Measurements from ENCODE around the gene VEGFB.

The VEGFB gene

DNA sequence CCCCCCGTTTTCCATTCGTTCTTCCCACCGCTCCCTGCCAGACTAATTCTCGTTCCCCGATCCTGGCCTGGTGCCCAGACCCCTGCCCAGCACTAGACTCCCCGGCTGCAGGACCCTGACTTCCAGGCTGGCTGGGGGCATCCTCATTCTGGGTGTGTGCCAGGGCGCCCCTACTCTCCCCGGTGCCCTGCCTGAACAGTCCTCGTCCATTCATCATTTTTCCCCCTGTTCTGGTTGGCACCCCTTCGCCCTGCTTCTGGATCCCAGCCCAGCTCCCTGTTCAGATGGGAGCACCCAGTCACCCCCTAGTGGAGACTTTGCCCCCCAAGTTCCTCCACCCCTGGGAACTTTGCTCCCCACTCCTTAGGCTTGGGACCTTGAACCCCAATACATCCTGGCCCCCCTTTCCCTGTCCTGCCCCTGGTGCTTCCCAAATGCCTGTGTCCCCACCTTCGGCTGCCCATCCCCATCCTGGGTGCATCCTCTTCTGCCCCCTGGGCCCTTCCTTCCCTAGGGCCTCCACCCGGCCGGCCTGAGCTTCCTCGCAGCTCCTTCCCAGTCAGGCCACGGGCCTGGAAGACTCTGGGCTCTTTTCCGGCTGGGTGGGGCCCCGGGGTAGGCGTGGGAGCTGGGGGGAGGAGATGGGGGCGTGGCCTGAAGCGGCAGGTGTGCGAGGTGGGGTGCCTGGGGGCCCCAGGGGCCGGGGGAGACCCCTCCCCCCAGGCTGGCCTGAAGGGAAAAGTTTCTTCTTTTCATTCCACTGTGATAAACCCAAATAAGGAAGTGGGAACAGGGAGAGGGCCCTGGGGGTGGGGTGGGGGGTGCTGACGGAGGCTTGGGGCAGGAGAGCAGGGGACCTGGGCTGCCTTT lies 17.9 kb downstream of the VEGFB start:
- TF ChIP-seq, protein P1, sequence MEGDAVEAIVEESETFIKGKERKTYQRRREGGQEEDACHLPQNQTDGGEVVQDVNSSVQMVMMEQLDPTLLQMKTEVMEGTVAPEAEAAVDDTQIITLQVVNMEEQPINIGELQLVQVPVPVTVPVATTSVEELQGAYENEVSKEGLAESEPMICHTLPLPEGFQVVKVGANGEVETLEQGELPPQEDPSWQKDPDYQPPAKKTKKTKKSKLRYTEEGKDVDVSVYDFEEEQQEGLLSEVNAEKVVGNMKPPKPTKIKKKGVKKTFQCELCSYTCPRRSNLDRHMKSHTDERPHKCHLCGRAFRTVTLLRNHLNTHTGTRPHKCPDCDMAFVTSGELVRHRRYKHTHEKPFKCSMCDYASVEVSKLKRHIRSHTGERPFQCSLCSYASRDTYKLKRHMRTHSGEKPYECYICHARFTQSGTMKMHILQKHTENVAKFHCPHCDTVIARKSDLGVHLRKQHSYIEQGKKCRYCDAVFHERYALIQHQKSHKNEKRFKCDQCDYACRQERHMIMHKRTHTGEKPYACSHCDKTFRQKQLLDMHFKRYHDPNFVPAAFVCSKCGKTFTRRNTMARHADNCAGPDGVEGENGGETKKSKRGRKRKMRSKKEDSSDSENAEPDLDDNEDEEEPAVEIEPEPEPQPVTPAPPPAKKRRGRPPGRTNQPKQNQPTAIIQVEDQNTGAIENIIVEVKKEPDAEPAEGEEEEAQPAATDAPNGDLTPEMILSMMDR (IDR thresholded peaks at IDR 0.05; ENCODE audit: insufficient read depth, missing control alignments), result peak; percentile 28
- FAIRE-seq (no peak), DNase-seq (ENCODE audit: insufficient read length, low spot score) (no peak)

DNA sequence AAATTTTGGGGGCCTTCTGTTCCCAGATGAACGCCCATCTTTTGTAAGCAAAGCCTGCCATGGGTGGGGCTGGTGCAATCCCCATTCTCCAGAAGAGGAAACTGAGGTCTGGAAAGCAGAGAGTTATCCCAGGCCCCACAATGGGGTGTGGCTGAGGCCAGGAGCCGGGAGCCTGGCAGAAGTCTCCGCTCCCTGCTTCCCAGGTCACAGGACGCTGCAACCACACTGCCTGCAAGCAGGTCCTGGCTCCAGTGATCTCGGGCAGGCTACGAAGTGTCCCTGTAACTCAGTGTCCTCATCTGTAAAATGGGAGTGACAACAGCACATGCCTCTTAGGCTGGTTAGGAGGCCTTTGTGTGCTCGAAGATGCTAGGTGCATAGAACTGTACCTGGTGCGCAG lies 18.7 kb downstream of the VEGFB start:
- FAIRE-seq (no peak), DNase-seq (ENCODE audit: insufficient read length, low spot score) (no peak)
- TF ChIP-seq, protein P1 (IDR thresholded peaks at IDR 0.05; ENCODE audit: insufficient read depth, missing control alignments), result no peak

DNA sequence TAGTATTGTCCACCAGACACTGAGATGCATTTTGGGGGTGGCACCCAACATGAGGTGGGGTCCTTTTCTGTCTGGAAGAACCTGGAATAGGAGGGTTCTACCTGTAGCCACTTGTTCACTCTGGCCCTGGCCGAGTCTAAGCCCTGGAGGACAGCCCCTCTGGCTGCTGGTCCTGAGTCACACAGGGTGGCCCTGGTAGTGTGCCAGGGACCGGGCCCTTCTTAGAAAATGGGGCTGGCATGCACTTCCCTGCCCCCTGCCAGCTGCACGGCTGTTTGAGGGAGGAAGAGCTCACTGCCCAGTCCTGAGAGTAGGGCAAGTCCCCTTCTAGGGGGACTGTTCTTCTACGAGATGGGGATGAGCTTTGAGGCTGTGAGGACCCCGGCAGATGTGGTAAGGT lies 19.1 kb downstream of the VEGFB start:
- TF ChIP-seq, protein P1 (IDR thresholded peaks at IDR 0.05; ENCODE audit: insufficient read depth, missing control alignments), result no peak
- no peak for FAIRE-seq

DNA sequence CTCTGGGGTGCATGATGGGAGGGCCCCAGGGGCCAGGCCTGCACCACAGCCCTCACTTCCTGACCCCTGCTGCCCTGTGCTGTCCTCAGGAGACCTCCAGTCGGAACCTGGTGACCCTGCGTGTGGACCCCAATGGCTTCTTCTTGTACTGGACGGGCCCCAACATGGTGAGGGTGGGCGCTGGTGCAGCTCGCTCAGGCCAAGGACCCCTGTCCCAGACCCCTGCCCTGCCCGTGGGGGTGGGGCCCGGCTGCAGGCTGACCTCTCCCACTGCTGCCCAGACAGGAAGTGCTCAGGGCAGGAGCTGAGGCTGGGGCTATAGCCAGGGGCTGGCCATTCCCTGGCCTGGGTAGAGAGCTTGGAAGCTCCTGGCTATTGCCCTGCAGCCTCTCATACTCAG lies 19.9 kb downstream of the VEGFB start:
- DNase-seq (ENCODE audit: insufficient read length, low spot score) (no peak), FAIRE-seq (no peak)
- TF ChIP-seq, protein P1 (IDR thresholded peaks at IDR 0.05; ENCODE audit: insufficient read depth, missing control alignments), result no peak

More for the DNA sequence above, 19.1 kb downstream of the VEGFB start:
- DNase-seq (ENCODE audit: insufficient read length, low spot score), result no peak

DNA sequence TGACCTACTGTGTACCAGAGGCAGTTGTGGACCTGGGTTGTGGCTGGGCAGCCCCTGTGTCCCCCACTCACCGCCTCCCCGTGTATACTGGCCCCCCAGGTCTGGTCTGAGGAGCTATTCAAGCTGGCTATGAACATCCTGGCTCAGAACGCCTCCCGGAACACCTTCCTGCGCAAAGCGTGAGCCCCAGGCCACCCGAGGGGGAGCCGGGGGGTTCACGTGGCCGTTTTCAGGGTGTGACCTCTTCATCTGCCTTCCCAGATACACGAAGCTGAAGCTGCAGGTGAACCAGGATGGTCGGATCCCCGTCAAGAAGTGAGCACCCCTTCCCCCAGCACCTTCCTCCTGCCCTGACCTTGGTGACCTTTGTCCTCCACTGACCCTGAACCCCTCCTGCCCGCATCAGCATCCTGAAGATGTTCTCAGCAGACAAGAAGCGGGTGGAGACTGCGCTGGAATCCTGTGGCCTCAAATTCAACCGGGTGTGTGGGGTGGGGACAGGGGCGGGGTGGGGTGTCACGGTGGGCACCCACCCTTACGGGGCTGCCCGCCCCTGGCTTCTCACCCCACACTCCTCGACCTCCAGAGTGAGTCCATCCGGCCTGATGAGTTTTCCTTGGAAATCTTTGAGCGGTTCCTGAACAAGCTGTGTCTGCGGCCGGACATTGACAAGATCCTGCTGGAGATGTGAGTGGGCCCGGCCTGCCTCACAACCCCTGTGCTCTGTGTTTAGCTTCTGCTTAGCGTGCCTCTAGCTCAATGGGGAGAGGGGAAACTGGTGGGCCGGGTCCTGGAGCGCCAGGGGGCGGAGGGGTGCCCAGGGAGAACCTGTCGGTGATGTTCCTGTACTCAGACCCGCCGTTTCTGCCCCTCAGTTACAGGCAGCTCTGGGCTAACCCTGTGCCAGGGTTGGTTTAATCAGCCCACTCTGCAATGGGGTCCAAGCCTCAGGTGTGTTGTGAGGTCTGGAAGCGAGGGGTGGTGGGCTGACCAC lies 21.0 kb downstream of the VEGFB start:
- DNase-seq (ENCODE audit: insufficient read length, low spot score) (no peak), FAIRE-seq (no peak)
- TF ChIP-seq, protein P1 (IDR thresholded peaks at IDR 0.05; ENCODE audit: insufficient read depth, missing control alignments), result no peak

DNA sequence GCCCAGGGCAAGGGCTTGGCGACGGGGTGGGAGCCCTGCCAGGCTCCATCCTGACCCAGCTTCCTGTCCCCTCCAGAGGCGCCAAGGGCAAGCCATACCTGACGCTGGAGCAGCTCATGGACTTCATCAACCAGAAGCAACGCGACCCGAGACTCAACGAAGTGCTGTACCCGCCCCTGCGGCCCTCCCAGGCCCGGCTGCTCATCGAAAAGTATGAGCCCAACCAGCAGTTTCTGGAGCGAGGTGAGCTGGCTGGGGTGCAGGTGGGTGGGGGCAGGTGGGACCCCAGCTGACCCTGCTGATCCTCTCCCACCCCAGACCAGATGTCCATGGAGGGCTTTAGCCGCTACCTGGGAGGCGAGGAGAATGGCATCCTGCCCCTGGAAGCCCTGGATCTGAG lies 21.9 kb downstream of the VEGFB start:
- TF ChIP-seq, protein P1 (IDR thresholded peaks at IDR 0.05; ENCODE audit: insufficient read depth, missing control alignments), result no peak
- FAIRE-seq (no peak), DNase-seq (ENCODE audit: insufficient read length, low spot score) (no peak)
